Adrenal gland (tissue), 12 donors: ENCODE measurements around the gene LIMA1. TPM values are rescaled to one million over a fixed set of nuclear protein-coding genes. Genes with fewer than 3 reads are reported as not detected.

Experiments
- DNase-seq, 7 donors: peaks; one replicate each; pipeline ENCODE4 v3.0.0-alpha.2; 2019 to 2020
- H3K27ac ChIP-seq, 5 donors: fragments of 200-600 bp; sonication (generic) in 4 of 5; 1 replicate in 3 of 5; 2 replicates in 2 of 5; pipeline versions ENCODE4 v1.5.1 to v1.8.0; 2016 to 2020; ENCODE audit warnings: mild to moderate bottlenecking in 1 of 5
- H3K27me3 ChIP-seq: fragments of 200-600 bp; 2 replicates; pipeline ENCODE4 v1.8.0; 2021
- H3K36me3 ChIP-seq, 2 donors: fragments of 200-600 bp; replicated peaks in 1 of 2; 1 replicate in 1 of 2; 2 replicates in 1 of 2; pipeline versions ENCODE4 v1.5.1 to v1.8.0; 2018 to 2022
- H3K4me1 ChIP-seq, 2 donors: fragments of 200-600 bp; replicated peaks in 1 of 2; 1 replicate in 1 of 2; 2 replicates in 1 of 2; pipeline versions ENCODE4 v1.5.1 to v1.8.0; 2018 to 2021
- H3K4me3 ChIP-seq, 4 donors: fragments of 200-600 bp; sonication (generic) in 3 of 4; one replicate each; pipeline ENCODE4 v1.5.1; 2016 to 2018
- H3K9me3 ChIP-seq, 3 donors: fragments of 200-600 bp; sonication (generic) in 1 of 3; replicated peaks in 1 of 3; 1 replicate in 2 of 3; 2 replicates in 1 of 3; pipeline versions ENCODE4 v1.5.1 to v1.8.0; 2016 to 2021
- CTCF ChIP-seq, 6 experiments: fragments of 450-650 bp in 4 of 6; fragments of 200-600 bp in 2 of 6; sonication (generic) in 1 of 6; IDR thresholded peaks; 1 replicate in 5 of 6; 2 replicates in 1 of 6; pipeline versions ENCODE4 v1.5.1 to v1.8.0; 2016 to 2021; ENCODE audit warnings: antibody characterized with exemption in 6 of 6, mild to moderate bottlenecking in 2 of 6, moderate library complexity in 1 of 6
- POLR2A ChIP-seq, 2 donors: fragments of 450-650 bp; IDR thresholded peaks; one replicate each; pipeline ENCODE4 v1.6.1; 2017; ENCODE audit warnings: antibody characterized with exemption in 2 of 2, mild to moderate bottlenecking in 2 of 2, moderate library complexity in 1 of 2
- WGBS, 4 donors: extraction: QIAGEN DNeasy Blood & Tissue Kit in 2 of 4; methylation state at CpG; one replicate each; pipeline versions ENCODE4 v1.1.5 to v1.1.7; 2013 to 2017; 5-methylcytosine and 5-hydroxymethylcytosine counted together
- intact Hi-C, 2 donors: fragments of 100-400 bp; cut with DNase I; formaldehyde crosslinking; loops; one replicate each; pipeline versions ENCODE4 v1.14.1 to v1.15.0; 2022 to 2023
- polyA plus RNA-seq, 3 donors: library from polyadenylated mRNA; stranded (reverse); fragments of 200-250 nt in 2 of 3; fragments of 350-450 nt in 1 of 3; fragmentation: Illumina TruSeq in 1 of 3; extraction: RNeasy Lipid Tissue Mini Kit (QIAGEN cat#74804) in 1 of 3; gene quantifications; one replicate each; pipeline ENCODE4 v1.2.3, GENCODE V29; 2013 to 2014
- total RNA-seq, 9 donors: library from RNA; depleted of rRNA in 4 of 9; stranded (reverse); fragments of >200 nt in 4 of 9; fragments of 120-200 nt in 1 of 9; fragmentation: NEBNext Ultra II Directional in 1 of 9; extraction: Animal tissue kit (Norgen Biotek cat#: 25700) in 1 of 9; gene quantifications; one replicate each; pipeline versions ENCODE4 v1.1.0 to v1.2.4, GENCODE V29; 2013 to 2023
- donor health status: healthy with polysubstance abuse.
- donor health status: Bipolar disorder and iron deficiency.
- donor health status: DM: yes; HTN: yes; CAD: no.
- donor health status: DM: no; HTN: no; CAD: no.
- donor health status: DM: no; HTN: no; CAD: no.
- donor health status: DM: yes; HTN: yes; CAD: no.

The LIMA1 gene
- total and polyA plus RNA-seq, 12 donors = 44.3 to 134 (median 83.6) TPM

GRCh38 chr12:50218386-50218785, 64.9 kb downstream of the LIMA1 start:
- no peak overlapping the region for H3K4me3 ChIP-seq
- H3K4me1 ChIP-seq = peaks cover 17 to 53% of the 10 kb centered on the region in 2 donors
- intact Hi-C loops = no loop called here
- no peaks in the 10 kb centered on the region for H3K9me3 ChIP-seq
- H3K36me3 ChIP-seq = no peaks in the 10 kb centered on the region
- TF ChIP-seq CTCF (IDR thresholded peaks at IDR 0.05) (no peak), POLR2A (IDR thresholded peaks at IDR 0.05) (no peak)
- WGBS, 4 donors = 96 to 98% (median 96%) methylated on average over 4 of the region's 4 CpGs
- no peaks in the 10 kb centered on the region for H3K27me3 ChIP-seq
- no peak overlapping the region for H3K27ac ChIP-seq
- DNase-seq = no peak

- no peak overlapping the region for H3K4me3 ChIP-seq
- H3K27me3 ChIP-seq = no peaks in the 10 kb centered on the region
- peaks cover 15 to 53% of the 10 kb centered on the region in 2 donors for H3K4me1 ChIP-seq
- intact Hi-C loops = no loop called here
- H3K36me3 ChIP-seq = no peaks in the 10 kb centered on the region
- H3K27ac ChIP-seq = no peak overlapping the region
- WGBS, 4 donors = 90 to 100% (median 94%) methylated on average over 1 of the region's 1 CpG
- TF ChIP-seq CTCF (IDR thresholded peaks at IDR 0.05) (no peak), POLR2A (IDR thresholded peaks at IDR 0.05) (no peak)
- no peak for DNase-seq
- H3K9me3 ChIP-seq = no peaks in the 10 kb centered on the region
Measured at GRCh38 chr12:50217202-50217601, 66.1 kb downstream of the LIMA1 start.

GRCh38 chr12:50215033-50215432, 68.3 kb downstream of the LIMA1 start:
- intact Hi-C loops = no loop called here
- WGBS, 4 donors = 88 to 95% (median 90%) methylated on average over 3 of the region's 3 CpGs

GRCh38 chr12:50214018-50214417, 69.3 kb downstream of the LIMA1 start:
- 22 to 45% (median 35%) methylated on average over 1 of the region's 1 CpG for WGBS, 4 donors
- Histone ChIP-seq H3K36me3 (no peaks in the 10 kb centered on the region), H3K27ac (no peak overlapping the region), H3K9me3 (no peaks in the 10 kb centered on the region), H3K27me3 (no peaks in the 10 kb centered on the region), H3K4me3 (no peak overlapping the region), H3K4me1 (peaks cover 10 to 28% of the 10 kb centered on the region in 2 donors)
- intact Hi-C loops = no loop called here
- no peak for TF ChIP-seq CTCF (IDR thresholded peaks at IDR 0.05)
- no peak for TF ChIP-seq POLR2A (IDR thresholded peaks at IDR 0.05)
- no peak for DNase-seq

More at GRCh38 chr12:50215033-50215432, 68.3 kb downstream of the LIMA1 start:
- TF ChIP-seq POLR2A (IDR thresholded peaks at IDR 0.05) (no peak), CTCF (IDR thresholded peaks at IDR 0.05) (no peak)
- Histone ChIP-seq H3K4me3 (no peak overlapping the region), H3K36me3 (no peaks in the 10 kb centered on the region), H3K4me1 (peaks cover 10 to 37% of the 10 kb centered on the region in 2 donors), H3K27ac (no peak overlapping the region), H3K9me3 (no peaks in the 10 kb centered on the region), H3K27me3 (no peaks in the 10 kb centered on the region)
- DNase-seq = no peak
